HepG2 (cell line): Measurements from ENCODE around the gene SIRPA. TPM values are rescaled to one million over a fixed set of nuclear protein-coding genes. Genes with fewer than 3 reads are reported as not detected.

Experiments
- ARID2 ChIP-seq: sonication (generic); formaldehyde crosslinking; IDR thresholded peaks from 2 replicates; pipeline ENCODE4 v1.8.1; 2022; ENCODE audit warnings: mild to moderate bottlenecking, missing genetic modification reagents, borderline replicate concordance
- CENPX ChIP-seq: sonication (generic); formaldehyde crosslinking; IDR thresholded peaks from 2 replicates; pipeline ENCODE4 v1.9.0; 2021; ENCODE audit warnings: mild to moderate bottlenecking, missing genetic modification reagents, moderate library complexity
- FOXA3 ChIP-seq: IDR thresholded peaks from 2 replicates; pipeline ENCODE4 v1.6.1; 2016; ENCODE audit warnings: missing genetic modification reagents, missing compliant biosample characterization
- HMGA1 ChIP-seq: sonication (generic); formaldehyde crosslinking; conservative IDR thresholded peaks from 2 replicates; pipeline ENCODE4 v1.4.0; 2020; ENCODE audit warnings: missing genetic modification reagents
- KLF6 ChIP-seq: IDR thresholded peaks from 2 replicates; pipeline ENCODE4 v1.8.0; 2016; ENCODE audit warnings: missing biosample characterization, missing genetic modification reagents
- MAFG ChIP-seq: sonication (generic); formaldehyde crosslinking; IDR thresholded peaks from 2 replicates; pipeline ENCODE4 v1.5.1; 2020; ENCODE audit warnings: mild to moderate bottlenecking, missing genetic modification reagents
- MXI1 ChIP-seq: IDR thresholded peaks from 3 replicates; pipeline ENCODE4 v1.6.1; 2012; ENCODE audit warnings: low read depth, low read length, inconsistent platforms, borderline replicate concordance
- NCOA5 ChIP-seq: sonication (generic); formaldehyde crosslinking; IDR thresholded peaks from 2 replicates; pipeline ENCODE4 v1.4.0; 2020; ENCODE audit warnings: missing genetic modification reagents
- NFATC3 ChIP-seq: sonication (generic); formaldehyde crosslinking; IDR thresholded peaks from 2 replicates; pipeline ENCODE4 v1.5.1; 2020; ENCODE audit warnings: mild to moderate bottlenecking, missing genetic modification reagents
- REPIN1 ChIP-seq: sonication (generic); formaldehyde crosslinking; IDR thresholded peaks from 2 replicates; pipeline ENCODE4 v1.8.0; 2022; ENCODE audit warnings: missing genetic modification reagents, low read depth, mild to moderate bottlenecking, borderline replicate concordance
- SP5 ChIP-seq: IDR thresholded peaks from 2 replicates; pipeline ENCODE4 v1.6.1; 2016; ENCODE audit warnings: low read depth, borderline replicate concordance
- THYN1 ChIP-seq: sonication (generic); formaldehyde crosslinking; IDR thresholded peaks from 2 replicates; pipeline ENCODE4 v1.8.1; 2023; ENCODE audit warnings: low read depth, mild to moderate bottlenecking, moderate library complexity, missing genetic modification reagents, borderline replicate concordance
- YEATS4 ChIP-seq: sonication (generic); formaldehyde crosslinking; IDR thresholded peaks from 2 replicates; pipeline ENCODE4 v1.4.0; 2020; ENCODE audit warnings: missing genetic modification reagents, borderline replicate concordance
- ZBTB7B ChIP-seq: sonication (generic); formaldehyde crosslinking; IDR thresholded peaks from 2 replicates; pipeline ENCODE4 v1.4.0; 2020; ENCODE audit warnings: missing genetic modification reagents
- ZNF234 ChIP-seq: sonication (generic); formaldehyde crosslinking; conservative IDR thresholded peaks from 2 replicates; pipeline ENCODE4 v1.5.1; 2020; ENCODE audit warnings: mild to moderate bottlenecking, missing genetic modification reagents
- ZNF430 ChIP-seq: sonication (generic); formaldehyde crosslinking; IDR thresholded peaks from 2 replicates; pipeline ENCODE4 v1.9.0; 2021; ENCODE audit warnings: mild to moderate bottlenecking, missing genetic modification reagents
- ZNF670 ChIP-seq: sonication (generic); formaldehyde crosslinking; IDR thresholded peaks from 2 replicates; pipeline ENCODE4 v1.8.0; 2022; ENCODE audit warnings: mild to moderate bottlenecking, missing genetic modification reagents, borderline replicate concordance
- polyA plus RNA-seq, 8 experiments: library from polyadenylated mRNA; depleted of rRNA in 3 of 8; stranded (reverse) in 7 of 8; unstranded in 1 of 8; fragments of >200 nt; fragmentation: Illumina TruSeq in 4 of 8; extraction: Trizol in 4 of 8; gene quantifications; 2 replicates each; pipeline versions ENCODE4 v1.2.1 to v1.2.3, GENCODE V29; 2011 to 2016; ENCODE audit warnings: low read depth in 4 of 8, missing spikeins in 1 of 8, mixed read lengths in 1 of 8; ENCODE audit not compliant: insufficient read depth in 1 of 8
- total RNA-seq, 5 experiments: library from RNA; depleted of rRNA; stranded (reverse); fragments of >200 nt; fragmentation: Illumina TruSeq; extraction: Trizol; gene quantifications; 2 replicates each; pipeline ENCODE4 v1.2.3, GENCODE V29; 2016; ENCODE audit warnings: low read depth in 1 of 5
- TF ChIP-seq, protein P1 (sequence below): sonication (generic); formaldehyde crosslinking; IDR thresholded peaks from 2 replicates; pipeline ENCODE4 v1.4.0; 2020; ENCODE audit warnings: missing genetic modification reagents, mild to moderate bottlenecking, borderline replicate concordance
- TF ChIP-seq, protein P2 (sequence below): sonication (generic); formaldehyde crosslinking; IDR thresholded peaks from 2 replicates; pipeline ENCODE4 v1.4.0; 2020; ENCODE audit warnings: missing genetic modification reagents, borderline replicate concordance
- TF ChIP-seq, protein P3 (sequence below): sonication (generic); formaldehyde crosslinking; IDR thresholded peaks from 2 replicates; pipeline ENCODE4 v1.4.0; 2020; ENCODE audit warnings: missing genetic modification reagents
- TF ChIP-seq, protein P4 (sequence below): IDR thresholded peaks from 2 replicates; pipeline ENCODE4 v1.6.1; 2016

The SIRPA gene
- total and polyA plus RNA-seq, 2 of the 13 experiments (the other 11 are each of a cell fraction or from before 2014, with no cell fraction given) = 7.2 to 17.6 TPM

DNA sequence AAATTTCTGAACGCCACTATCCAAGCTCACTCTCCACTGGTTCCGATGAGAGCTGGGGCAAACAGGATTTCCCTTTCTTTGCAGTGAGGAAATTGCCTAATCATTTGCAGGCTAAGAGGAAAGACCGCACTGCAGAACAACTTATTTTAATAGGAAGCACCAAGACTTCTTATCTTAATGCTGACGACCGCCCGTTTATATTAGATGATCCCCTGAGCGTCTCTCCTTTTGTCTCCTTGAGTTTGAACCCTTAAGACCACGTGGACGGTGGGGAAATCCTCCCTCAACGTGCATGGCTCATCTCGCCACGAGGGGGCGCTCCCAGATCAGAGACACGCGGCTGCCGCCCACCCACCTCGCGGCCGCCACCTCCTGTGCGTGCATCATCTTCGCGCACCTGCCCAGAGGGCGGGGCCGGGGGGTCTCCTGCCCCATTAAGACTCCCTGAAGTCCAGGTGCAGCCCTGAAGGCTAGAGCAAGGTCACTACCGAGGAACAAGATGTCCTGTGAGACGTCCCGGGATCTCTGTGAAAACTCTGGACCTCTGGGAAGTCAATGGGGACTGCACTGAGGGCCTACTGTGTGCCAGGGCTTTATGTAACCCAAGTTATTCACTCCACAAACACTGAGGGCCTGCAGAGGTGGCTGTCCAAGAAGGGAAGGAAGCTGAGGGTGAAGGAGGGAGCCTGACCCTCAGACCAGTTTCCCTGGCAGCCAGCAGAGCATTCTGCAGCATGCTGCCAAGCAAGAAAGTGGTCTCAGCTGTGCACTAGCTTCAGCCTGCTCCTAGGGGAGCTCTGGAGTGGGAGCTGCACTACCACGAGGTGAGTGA is 70.5 kb downstream of the SIRPA start (continued):
- TF ChIP-seq, protein P1, sequence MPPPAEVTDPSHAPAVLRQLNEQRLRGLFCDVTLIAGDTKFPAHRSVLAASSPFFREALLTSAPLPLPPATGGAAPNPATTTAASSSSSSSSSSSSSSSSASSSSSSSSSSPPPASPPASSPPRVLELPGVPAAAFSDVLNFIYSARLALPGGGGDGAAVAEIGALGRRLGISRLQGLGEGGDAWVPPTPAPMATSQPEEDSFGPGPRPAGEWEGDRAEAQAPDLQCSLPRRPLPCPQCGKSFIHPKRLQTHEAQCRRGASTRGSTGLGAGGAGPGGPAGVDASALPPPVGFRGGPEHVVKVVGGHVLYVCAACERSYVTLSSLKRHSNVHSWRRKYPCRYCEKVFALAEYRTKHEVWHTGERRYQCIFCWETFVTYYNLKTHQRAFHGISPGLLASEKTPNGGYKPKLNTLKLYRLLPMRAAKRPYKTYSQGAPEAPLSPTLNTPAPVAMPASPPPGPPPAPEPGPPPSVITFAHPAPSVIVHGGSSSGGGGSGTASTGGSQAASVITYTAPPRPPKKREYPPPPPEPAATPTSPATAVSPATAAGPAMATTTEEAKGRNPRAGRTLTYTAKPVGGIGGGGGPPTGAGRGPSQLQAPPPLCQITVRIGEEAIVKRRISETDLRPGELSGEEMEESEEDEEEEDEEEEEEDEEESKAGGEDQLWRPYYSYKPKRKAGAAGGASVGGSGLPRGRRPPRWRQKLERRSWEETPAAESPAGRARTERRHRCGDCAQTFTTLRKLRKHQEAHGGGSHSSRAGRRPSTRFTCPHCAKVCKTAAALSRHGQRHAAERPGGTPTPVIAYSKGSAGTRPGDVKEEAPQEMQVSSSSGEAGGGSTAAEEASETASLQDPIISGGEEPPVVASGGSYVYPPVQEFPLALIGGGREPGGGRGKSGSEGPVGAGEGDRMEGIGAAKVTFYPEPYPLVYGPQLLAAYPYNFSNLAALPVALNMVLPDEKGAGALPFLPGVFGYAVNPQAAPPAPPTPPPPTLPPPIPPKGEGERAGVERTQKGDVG (CRISPR knock-in tag) = no peak
- TF ChIP-seq, protein P2, sequence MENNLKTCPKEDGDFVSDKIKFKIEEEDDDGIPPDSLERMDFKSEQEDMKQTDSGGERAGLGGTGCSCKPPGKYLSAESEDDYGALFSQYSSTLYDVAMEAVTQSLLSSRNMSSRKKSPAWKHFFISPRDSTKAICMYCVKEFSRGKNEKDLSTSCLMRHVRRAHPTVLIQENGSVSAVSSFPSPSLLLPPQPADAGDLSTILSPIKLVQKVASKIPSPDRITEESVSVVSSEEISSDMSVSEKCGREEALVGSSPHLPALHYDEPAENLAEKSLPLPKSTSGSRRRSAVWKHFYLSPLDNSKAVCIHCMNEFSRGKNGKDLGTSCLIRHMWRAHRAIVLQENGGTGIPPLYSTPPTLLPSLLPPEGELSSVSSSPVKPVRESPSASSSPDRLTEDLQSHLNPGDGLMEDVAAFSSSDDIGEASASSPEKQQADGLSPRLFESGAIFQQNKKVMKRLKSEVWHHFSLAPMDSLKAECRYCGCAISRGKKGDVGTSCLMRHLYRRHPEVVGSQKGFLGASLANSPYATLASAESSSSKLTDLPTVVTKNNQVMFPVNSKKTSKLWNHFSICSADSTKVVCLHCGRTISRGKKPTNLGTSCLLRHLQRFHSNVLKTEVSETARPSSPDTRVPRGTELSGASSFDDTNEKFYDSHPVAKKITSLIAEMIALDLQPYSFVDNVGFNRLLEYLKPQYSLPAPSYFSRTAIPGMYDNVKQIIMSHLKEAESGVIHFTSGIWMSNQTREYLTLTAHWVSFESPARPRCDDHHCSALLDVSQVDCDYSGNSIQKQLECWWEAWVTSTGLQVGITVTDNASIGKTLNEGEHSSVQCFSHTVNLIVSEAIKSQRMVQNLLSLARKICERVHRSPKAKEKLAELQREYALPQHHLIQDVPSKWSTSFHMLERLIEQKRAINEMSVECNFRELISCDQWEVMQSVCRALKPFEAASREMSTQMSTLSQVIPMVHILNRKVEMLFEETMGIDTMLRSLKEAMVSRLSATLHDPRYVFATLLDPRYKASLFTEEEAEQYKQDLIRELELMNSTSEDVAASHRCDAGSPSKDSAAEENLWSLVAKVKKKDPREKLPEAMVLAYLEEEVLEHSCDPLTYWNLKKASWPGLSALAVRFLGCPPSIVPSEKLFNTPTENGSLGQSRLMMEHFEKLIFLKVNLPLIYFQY = no peak
- TF ChIP-seq THYN1 (CRISPR knock-in tag) (no peak), SP5 (CRISPR knock-in tag) (peak; percentile 42; the same call in 1 of the 2 replicates), MAFG (CRISPR knock-in tag) (no peak), HMGA1 (CRISPR knock-in tag) (no peak), CENPX (CRISPR knock-in tag) (no peak), ZNF234 (CRISPR knock-in tag) (no peak), KLF6 (CRISPR knock-in tag) (no peak), NCOA5 (CRISPR knock-in tag) (no peak), ZBTB7B (CRISPR knock-in tag) (peak; percentile 88), NFATC3 (CRISPR knock-in tag) (no peak), ZNF670 (no peak), ARID2 (CRISPR knock-in tag) (no peak), MXI1 (peak; percentile 67; the same call in 1 of the 3 replicates), YEATS4 (no peak), REPIN1 (CRISPR knock-in tag) (no peak), ZNF430 (CRISPR knock-in tag) (no peak), FOXA3 (CRISPR knock-in tag) (no peak)
- TF ChIP-seq, protein P3, sequence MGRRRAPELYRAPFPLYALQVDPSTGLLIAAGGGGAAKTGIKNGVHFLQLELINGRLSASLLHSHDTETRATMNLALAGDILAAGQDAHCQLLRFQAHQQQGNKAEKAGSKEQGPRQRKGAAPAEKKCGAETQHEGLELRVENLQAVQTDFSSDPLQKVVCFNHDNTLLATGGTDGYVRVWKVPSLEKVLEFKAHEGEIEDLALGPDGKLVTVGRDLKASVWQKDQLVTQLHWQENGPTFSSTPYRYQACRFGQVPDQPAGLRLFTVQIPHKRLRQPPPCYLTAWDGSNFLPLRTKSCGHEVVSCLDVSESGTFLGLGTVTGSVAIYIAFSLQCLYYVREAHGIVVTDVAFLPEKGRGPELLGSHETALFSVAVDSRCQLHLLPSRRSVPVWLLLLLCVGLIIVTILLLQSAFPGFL (CRISPR knock-in tag) = no peak
- TF ChIP-seq, protein P4, sequence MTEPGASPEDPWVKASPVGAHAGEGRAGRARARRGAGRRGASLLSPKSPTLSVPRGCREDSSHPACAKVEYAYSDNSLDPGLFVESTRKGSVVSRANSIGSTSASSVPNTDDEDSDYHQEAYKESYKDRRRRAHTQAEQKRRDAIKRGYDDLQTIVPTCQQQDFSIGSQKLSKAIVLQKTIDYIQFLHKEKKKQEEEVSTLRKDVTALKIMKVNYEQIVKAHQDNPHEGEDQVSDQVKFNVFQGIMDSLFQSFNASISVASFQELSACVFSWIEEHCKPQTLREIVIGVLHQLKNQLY (CRISPR knock-in tag) = peak; percentile 30; the same call in 1 of the 2 replicates
